ENCODE measurements around the gene TBC1D10A.

Gene TBC1D10A

DNA sequence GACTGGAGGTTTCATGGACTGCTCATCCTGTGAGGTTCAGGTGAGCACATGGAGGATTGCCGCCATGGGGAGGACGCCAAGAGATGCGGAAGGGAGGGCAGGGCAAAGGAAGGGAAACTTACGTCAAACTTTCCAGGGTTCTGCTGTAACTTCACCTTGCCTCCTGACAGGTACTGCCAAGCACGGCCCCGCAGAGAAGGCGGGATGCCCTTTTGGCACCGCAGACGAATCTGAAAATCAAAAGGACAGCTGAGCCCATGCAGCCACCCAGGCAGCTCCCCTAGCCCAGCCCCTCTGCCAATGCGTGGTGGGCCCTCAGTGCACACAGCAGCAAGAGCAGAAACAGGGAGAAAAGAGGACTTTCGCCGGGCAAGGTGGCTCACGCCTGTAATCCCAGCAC, 27.4 kb downstream of the TBC1D10A start:
- DNase-seq (ENCODE audit: low spot score): no peak

DNA sequence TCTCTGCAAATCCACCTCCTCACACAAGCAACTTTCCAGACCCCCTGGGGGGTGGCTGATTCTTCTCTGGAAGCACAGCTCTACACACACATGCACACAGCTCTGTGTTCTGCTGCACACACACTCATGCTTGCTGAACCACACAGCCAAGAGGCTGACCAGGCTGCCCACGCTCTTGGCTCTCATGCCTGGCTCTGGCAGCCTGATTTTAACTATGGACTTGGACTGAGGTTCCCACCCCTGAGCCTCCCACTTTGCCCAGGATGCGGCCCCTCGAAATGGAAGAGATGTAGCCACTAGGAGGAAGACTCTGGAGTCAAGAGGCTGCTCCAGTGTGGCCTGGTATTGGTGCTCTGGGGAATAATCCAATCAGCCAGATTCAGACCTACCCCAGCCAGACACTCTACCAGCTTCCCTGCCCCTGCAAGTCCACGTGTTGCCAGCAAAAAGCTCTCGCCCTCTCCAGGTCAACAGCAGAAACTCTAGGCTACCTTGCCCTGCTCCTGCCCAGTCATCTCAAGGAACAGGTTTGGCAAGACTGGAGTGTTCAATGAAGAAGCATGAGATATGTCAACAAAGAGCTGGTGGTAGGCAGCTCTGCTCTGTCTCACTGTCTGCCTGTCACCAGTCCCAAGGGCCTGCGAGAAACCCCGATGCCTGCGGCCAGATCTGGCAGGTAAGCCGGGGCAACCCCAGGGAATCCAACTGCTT, 28.6 kb downstream of the TBC1D10A start:
- no peak for DNase-seq (ENCODE audit: low spot score)

DNA sequence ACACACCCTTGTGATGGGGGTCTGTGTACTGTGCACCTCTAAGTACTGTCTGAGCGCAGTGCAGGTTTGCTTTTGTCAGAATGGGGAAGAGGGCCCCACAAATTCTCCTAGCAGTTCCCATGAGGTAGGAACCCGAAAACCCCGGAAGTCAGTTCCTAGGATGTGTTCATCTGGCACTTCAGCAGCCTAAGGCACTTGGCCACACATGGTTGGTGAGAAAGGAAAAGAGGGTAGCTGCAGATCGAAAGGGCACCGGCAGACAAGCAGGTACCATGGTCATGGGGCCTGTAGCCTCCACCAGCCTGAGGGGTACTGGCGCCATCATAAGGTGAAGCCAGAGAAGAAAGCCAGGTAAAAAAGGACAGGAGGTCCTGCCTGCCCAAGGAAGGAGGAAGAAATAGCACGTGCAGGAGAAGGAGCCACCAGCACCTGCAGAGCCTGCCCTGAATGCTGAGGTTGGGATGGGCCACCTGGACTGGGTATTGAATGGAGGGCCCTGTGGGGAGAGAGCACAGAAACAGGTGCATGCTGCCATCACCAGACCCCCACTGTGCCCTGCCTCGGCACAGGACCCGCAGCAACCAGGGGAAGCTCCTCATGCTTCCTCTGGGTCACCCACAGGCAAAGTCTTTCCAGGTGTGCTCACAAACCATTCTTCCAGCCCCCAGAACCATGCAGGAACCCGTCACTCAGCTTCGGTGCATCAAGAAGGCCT, 29.3 kb downstream of the TBC1D10A start:
- no peak for DNase-seq (ENCODE audit: low spot score)

DNA sequence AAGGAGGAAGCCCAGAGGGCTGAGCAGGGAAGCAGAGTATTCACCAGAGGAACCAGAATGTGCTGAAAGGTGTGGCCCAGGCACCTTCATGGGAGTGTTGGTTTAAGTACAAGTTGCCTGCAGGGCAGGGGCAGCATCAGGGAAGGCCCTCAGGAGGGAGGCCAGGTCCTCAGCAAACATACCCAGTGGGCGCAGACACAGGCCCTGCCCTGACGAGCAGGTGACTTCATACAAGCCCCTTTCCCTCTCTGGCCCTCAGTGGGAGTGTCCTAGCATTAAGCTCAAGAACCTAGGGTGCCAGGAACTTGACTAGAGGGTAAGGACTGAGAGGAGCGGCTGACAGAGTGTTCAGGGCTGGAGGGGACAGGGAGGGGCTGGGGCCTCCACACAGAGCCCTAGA, 29.9 kb downstream of the TBC1D10A start:
- no peak for DNase-seq (ENCODE audit: low spot score)

DNA sequence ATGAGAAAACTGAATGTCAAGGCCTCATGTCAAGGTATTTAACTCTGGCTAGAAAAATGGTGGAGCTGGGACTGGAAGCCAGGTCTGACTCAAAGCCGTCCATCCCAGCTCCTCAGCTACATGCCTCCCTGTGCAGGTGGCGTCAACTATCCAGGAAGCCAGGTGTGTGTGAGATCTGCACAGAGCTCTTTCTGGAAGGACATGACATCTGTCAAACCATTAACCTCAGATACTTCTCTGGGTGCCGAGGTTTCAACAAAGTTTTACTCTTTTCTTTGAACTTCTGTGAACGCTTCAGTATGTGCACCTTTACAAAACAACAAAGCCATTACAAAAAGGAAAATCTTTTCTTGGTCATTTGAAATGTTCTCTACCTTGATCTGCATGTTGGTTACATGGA, 30.4 kb downstream of the TBC1D10A start:
- DNase-seq (ENCODE audit: low spot score): no peak

DNA sequence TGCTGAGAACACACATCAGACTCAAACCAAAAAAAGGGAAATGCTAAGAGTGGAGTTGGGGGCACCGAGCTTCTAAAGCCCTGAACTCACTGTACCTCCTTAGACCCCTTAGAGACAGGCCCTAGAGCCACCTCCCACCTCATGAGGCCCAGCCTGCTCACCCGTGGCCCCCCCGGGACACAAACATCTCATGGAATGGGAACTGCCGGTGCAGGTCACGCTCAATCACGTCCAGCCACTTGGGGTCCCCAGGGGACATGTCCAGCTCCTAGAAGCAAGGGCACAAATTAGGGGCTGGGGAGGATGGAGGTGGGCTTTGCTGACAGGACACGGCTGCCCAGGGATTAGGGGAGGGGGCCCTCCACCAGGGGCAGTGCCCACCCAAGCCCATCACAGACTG, 31.2 kb downstream of the TBC1D10A start:
- DNase-seq (ENCODE audit: low spot score): no peak

DNA sequence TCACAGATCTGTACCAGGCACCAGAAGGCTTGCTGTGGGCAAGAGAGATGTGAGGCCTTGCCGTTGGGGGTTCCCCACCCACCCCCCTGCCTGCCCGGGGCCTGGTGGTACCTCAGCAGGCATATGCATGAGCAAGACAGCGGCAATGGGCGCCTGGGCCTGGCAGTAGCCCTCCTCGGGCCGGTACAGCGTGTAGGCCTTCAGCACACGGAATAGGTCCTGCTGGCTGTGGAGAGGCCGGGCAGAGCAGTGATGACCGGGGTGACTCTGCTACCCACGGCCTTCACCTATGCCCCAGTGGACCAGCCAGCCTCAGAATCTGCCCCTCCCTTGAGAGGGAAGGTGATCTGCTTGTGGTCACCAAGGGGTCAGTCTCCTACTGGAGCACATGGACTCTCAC, 31.9 kb downstream of the TBC1D10A start:
- no peak for DNase-seq (ENCODE audit: low spot score)

DNA sequence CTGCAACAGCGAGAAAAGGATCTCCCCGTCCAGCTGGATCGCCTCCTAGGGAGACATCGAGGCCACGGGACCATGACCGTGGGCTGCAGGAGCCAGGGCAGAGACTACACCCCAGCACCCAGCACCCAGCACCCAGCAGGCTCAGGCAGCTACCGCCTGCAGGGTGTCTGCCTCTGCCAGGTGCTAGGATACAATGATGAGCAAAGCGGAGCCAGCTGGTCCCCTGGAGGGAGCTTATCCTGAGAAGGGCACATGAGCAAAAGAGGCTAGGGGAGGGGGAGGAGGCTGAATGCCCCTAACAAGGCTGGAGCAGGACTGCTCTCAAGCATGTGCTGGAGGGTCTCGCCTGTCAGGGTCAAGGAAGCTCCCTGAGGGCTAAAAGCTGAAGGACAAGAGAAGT, 32.7 kb downstream of the TBC1D10A start:
- no peak for DNase-seq (ENCODE audit: low spot score)

DNA sequence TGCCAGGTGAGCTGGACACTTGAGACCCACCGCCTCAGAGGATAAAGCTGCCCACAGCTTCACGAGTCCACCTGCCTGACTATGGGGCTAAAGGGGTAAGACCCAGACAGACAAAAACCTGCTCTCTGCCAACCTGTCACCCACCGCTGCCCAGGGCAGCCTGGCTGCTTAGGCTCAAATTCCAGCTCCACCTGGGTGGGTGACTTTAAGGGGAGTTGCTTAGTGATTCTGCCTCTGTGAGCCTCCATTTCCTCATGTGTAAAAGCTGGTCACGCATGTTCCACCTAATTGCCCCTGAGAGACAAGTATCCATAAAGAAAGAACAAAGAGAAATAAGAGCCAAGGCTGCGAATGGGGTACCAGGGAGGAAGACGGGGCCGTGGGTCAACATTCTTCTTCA, 33.7 kb downstream of the TBC1D10A start:
- DNase-seq (ENCODE audit: low spot score): no peak

DNA sequence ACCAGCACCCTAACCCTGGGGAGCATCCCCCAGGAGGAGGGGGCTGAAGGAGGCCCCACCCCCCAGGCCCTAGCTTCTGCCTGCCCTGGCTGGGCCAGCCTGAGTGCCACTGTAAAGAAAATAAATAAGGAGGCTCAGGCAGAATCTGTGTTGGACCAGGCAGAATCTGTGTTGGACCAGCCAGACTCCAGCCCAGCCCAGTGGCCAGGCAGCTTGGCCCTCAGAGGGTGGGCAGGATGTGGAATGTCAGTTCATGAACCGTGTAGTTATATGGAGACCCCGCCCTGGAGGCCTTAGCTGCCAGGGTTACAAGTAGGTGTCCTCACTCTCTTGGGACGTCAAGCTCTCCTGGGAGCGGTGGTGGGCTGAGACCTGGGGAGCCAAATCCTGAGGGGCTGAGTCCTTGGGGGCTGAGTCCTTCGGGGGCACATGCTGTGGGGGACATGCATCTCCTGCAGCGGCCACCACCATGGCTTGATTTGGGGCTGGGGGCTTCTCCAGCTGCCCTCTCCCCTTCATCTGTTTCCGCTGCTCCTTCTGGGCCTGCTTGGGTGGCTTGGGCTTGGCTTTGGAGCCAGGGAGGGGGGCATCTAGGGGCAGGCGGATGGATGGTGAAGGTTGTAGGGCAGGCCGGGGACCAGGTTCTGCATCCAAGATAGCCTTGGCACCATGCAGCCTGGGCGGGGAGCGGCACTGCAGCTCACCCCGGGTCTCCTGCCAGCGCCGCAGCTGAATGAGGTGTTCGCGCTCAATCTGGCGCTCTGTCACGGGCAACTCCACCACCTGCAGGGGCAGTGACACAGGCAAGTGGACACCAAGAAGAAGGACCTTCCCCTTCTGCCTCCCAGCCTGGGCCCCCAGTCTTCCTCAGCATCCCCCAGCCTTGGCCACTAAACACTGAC, 34.4 kb downstream of the TBC1D10A start:
- DNase-seq (ENCODE audit: low spot score): peak; percentile 51

DNA sequence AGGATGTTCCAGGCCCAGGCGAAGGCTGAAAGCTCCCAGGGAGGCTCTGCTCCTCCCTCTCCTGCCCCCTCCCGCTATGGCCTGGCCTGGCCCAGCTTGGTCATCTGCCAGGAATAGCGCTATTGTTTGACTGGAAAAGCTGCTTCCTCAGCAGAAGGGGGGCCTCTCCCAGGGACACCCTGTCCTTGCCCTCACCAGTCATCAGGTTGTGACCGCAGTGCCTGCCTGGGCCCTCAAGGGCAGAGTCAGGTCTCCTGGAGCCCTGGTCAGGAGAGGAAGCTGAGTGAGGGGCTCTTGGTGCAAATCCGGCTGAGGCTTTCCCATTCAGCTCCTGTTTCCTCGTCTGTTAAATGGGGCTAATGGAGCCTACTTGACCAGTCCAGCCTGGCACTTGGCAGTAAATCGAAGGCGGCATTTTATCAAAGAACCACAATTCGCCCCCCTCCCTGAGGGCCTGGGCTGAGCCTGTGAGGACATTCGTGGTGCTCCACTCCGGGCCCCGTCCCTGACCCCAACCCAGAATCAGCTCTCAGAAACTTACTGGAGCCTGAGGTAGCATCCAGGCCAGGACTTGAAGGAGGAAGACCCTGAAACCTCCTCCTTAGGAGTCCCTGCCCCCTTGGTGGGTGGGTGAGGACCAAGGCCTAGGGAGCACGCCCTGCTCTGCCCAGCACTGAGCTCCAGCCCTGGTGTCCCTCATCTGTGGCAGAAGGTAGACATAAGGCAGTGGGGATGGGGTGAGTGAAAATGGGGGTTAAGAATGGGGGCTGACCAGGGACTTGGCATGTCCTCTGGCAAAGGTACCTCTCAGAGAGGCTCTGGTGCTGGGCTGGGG, 35.5 kb downstream of the TBC1D10A start:
- no peak for DNase-seq (ENCODE audit: low spot score)

DNA sequence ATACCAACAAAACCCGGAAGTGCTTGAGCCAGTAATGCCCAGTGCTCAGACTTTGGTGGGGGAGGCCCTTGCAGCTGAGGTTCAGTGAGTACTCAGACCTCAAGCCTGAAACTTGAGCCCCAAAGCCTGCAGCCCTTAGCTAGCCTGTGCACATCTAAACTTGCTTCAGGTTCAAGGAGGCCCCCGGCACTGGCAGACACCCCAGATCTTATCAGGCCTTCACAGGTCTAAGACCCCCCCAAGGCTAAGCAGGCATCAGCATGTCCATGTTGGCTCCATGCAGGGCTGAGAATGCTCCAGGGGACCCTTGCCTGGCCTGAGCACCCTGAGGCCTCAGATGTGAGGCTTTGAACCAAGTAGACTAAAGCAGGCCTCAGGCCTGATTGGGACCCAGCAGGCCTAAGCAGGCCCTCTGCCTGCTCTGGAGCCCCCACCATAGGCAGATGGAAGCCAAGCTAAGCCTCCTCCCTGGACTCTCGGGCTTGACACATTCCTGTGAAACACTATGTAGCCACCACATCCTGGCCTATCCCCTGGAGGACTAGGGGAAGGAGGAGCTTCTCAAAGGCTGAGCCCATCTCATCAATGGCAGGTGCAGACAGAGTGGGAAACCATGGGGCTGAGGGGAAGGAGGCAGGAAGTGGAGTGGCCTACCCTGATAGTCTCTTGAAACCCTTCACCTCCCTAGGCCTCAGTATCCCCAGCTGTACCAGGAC, 36.2 kb downstream of the TBC1D10A start:
- DNase-seq (ENCODE audit: low spot score): peak; percentile 52

DNA sequence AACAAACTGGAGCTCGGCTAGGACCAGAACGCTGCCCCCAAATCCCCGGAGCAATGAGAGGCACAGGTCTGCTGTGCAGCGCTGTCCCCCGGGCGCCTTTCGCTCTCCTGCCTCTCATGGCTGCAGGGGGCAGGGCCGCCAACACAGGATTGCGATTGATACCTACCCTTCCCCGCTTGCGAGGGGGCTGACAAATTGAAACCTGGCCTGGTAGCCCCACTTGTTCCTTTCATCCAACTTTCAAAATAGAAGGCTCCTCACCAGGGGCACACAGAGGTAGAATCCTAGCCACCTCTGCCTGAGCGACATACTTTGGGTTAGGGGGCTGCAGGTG, 36.8 kb downstream of the TBC1D10A start:
- DNase-seq (ENCODE audit: low spot score): no peak

DNA sequence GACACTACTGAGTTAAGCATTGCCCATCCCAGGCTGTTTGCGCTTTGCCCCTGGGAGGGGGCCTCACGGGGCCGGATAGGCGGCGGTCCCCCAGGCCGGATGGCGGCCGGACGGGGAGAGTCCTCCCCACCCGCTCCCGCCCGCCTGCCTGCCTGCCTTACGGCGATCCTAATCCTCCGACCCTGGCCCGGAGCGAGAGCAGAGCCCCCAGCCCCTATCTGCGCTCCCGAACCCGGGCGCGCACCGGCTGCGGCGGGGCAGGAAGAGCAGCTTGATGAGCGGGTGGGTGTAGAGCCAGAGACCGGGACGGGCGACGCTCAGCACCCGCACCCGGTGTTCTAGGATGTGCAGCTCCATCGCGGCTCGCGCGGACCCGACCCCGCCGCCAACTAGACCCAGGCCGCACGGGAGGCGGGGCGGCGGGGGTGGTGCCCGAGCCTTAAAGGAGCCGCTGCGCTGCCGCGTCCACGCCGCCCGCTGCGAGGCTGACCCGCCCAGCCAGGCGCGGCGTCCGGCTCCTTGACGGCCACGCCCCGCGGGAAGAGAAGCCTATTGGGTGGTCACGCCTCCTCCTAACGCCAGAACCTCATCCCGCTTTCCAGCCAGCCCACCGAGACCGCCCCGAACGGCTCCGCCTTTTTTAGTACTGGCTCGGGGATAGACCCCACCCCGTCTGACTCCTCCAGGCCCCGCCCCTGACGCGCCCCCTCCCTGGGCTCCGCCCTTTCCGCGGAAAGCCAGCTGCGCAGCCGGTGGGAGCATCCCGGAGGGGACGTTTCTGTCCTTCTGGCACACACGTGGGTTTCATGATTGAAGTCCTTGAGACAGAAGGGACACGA, 37.4 kb downstream of the TBC1D10A start, which contains the start of gene CASTOR1:
Gene CASTOR1 (minus strand): TSS at position 365 of the 839 bp plus-strand sequence. CDS start 8 bp downstream, at position 357.
- peak; percentile 95 for DNase-seq (ENCODE audit: low spot score)

DNA sequence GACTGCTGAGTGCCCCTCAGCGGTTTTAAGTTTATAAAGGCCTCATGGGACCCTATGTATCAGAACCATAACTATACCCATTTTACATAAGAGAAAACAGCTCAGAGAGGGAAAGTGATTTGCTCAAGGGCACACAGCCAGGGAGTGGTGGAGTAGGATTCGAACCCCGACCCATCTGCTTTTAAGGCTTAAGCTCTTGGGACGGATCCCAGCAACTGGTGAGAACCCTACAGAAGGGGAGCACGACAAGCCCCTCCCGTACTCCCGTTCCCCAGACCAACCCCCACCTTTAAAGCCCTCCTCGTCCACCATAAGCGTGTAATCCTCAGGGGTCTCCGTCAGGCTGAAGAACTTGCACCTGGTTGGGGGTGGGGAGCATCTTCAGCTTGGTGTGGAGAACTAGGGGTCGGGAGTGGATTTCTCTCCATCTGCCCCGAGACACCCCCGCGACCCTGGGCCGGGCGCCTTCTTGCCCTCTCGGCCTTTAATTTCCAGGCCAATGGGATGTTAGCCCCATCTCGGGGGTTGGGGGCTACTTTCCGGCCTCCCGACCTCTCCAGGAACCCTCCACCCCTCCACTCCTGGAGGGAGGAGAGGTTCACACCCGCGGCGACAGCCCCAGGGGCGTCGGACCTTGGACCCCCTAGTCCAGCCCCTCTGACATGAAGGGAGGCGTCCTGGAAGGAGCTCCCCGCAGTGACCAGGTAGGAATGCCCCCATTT, 38.2 kb downstream of the TBC1D10A start:
- DNase-seq (ENCODE audit: low spot score): no peak

DNA sequence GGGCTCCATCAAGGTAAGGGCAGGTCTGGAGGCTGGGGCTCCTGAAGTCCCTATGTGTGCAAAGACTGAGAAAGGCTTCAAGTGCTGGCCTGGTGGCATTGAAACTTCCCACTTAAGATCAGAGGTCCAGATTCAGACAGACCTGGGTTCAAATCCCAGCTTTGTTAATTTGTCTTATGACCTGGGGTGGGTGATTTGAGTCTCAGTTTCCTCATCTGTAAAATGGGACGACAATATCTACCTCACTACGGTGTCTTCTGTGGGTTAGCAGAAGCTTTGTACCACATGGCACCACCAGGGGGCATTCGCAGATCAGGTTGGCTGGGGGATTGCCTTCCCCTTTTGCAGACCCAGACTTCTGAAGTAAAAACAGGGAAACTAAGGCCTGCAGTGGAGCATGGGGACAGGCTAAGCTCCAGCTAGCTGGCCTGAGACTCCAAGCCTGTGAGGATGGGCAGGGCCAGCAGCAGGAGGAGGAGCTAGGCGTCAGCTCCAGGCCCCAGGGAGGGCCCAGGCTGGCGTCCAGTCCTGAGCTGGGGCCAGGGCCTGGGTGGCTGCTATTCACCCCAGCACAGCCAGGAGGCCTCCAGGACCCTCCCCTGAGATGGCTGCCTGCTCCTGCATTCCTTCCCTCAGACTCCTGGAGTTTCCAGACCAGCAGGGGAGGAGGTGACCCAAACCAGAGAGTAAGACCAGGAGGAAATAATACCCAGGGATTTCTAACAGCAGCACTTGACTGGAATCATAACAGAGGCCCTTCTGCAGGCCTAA, 38.9 kb downstream of the TBC1D10A start:
- DNase-seq (ENCODE audit: low spot score): peak; percentile 89

DNA sequence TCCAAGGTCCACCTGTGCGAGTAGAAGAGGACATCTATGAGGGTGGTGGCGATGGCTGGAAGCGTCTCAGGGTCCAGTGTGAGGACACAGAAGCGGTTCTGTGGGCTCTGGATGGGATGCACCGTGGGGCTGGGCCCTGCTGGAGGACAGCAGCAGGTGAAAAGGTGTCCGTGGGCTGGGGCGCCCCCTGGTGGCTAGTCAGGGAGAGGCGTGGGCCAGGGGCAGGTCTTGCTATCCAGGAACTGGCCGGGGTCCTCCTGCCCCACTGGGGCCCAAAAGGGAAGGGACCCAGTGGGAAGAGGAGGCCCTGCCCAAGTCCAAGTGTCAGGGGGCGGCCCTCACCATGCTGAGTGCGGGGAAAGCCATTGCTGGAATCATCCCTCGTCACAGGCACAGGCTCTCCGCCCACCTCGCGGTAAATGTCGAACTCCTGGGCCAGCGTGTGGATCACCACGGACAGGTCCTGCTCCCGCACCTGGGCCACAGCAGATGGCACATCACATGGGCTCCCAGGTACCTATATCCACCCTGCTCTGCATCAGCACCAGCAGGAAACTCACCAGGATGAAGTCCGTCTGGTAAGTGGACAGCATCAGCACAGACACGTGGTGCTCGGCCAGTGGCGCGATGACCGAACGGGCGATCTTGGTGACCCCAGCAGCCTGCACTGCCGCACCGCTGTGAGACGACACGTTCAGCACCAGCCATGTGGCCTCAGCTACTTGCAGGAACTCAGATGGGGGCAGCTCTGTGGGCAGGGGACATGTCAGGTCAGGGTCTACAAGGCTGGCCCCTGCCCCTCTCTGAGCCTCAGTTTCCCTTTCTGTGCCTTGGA, 39.7 kb downstream of the TBC1D10A start:
- DNase-seq (ENCODE audit: low spot score): peak; percentile 60

DNA sequence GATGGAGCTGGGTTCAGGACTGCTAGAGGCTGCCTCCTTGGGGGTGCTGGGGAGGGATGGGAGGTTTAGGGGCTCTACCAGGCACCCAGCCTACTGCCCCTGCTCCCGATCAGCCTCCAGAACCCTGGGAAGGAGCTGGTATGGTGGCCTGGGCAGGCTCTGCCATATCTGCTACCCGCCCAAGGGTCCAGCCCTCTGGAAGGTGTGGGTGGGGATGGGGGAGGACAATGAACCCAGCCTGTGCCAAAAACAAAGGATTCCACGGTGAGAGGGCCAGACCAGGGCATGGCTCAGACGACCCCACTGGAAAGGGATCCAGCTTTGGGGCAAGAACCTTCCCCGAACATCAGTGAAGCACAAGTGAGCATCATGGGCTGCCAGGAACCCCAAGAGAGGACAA, 40.4 kb downstream of the TBC1D10A start:
- no peak for DNase-seq (ENCODE audit: low spot score)
